Vagina (tissue), 2 donors: ENCODE data around the gene ADAMTS13.

Experiments
- CTCF ChIP-seq, 3 experiments: fragments of 450-650 bp in 2 of 3; fragments of 200-600 bp in 1 of 3; sonication (generic) in 1 of 3; IDR thresholded peaks; one replicate each; pipeline ENCODE4 v1.5.1; 2017 to 2019; ENCODE audit warnings: antibody characterized with exemption in 3 of 3, mild to moderate bottlenecking in 2 of 3, moderate library complexity in 2 of 3
- POLR2A ChIP-seq, 2 donors: fragments of 450-650 bp; IDR thresholded peaks; one replicate each; pipeline ENCODE4 v1.6.1; 2017; ENCODE audit warnings: antibody characterized with exemption in 2 of 2, mild to moderate bottlenecking in 2 of 2, moderate library complexity in 2 of 2
- POLR2AphosphoS5 ChIP-seq, 2 donors: sonication (generic); formaldehyde crosslinking; IDR thresholded peaks; one replicate each; pipeline ENCODE4 v1.9.0; 2017; ENCODE audit warnings: antibody characterized with exemption in 2 of 2, mild to moderate bottlenecking in 2 of 2, low read depth in 1 of 2; ENCODE audit not compliant: insufficient read depth in 1 of 2

DNA sequence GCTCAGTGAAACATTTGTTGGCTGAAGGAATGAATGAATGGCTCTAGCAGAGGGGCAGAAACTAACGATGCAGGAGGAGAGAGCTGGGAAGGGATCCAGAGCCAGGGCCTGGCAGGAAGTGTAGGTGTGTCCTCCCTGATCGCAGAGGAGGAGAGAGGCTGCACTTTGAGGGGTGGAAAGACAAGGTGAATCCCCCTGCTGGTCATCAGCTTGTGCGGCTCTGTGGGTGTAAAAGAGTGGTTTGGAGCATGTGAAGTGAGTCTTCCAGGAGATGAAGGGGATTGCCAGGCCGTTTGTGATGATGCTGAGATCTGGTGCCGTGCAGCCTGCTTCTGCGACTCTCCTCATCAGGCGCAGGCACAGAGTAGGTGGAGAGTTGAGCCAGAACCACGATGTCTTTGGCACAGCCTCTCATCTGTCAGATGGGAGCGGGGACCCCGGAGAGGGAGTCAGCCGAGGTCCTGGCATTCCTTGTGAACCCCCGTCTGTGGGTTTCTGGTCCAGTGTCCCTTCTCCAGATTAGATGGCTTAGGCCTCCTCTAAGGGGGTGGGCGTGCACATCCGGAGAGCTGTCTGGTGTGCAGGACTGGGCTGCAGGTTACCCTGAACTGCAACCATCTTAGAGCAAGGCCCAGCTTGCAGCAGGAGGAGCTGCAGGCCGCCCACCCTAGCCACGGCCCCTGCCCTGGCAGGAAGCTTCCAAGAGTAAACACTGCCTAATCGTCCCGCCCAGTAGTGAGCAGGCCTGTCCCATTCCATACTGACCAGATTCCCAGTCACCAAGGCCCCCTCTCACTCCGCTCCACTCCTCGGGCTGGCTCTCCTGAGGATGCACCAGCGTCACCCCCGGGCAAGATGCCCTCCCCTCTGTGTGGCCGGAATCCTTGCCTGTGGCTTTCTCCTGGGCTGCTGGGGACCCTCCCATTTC, at the start of gene ADAMTS13:
- no peak for TF ChIP-seq POLR2AphosphoS5 (IDR thresholded peaks at IDR 0.05; ENCODE audit: insufficient read depth in 1 of 2, low read depth in 1 of 2)
- TF ChIP-seq CTCF (IDR thresholded peaks at IDR 0.05), result no peak
- TF ChIP-seq POLR2A (IDR thresholded peaks at IDR 0.05), result no peak
